LNCaP clone FGC (cell line): ENCODE data around the gene TYSND1.

ENCODE experiments used
- DNase-seq: peaks from one replicate; pipeline ENCODE4 v3.0.0-alpha.2; 2011; ENCODE audit warnings: low read depth
- H3K4me3 ChIP-seq: 2 replicates; pipeline ENCODE4 v1.5.1; 2011; ENCODE audit warnings: mild to moderate bottlenecking, low read depth, low read length, control low read depth
- TF ChIP-seq, protein P1 (sequence below): IDR thresholded peaks from 2 replicates; pipeline ENCODE4 v1.5.1; 2012; ENCODE audit warnings: mild to moderate bottlenecking; ENCODE audit not compliant: control insufficient read depth, insufficient read depth; ENCODE audit errors: extremely low read depth

The TYSND1 gene

DNA sequence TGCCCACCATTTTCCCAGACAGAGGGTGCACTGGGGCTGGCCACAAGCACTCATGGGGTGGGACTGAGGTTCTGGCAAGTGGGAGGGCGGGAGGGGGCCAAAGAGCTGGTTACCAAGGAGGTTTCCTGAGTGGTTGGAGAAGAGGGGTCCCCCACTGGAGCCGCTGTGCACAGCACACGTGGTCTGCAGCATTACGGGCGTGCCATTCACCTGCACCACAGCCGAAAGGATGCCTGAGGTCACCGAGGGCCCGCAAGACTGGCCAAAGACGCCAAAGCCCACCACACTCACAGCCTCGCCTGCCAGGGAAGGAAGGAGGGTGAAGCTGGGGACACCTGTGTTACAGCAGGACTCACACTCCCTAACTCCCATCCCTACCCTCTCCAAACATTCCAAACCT, 3.9 kb downstream of the TYSND1 start:
- DNase-seq: no peak
- TF ChIP-seq, protein P1, sequence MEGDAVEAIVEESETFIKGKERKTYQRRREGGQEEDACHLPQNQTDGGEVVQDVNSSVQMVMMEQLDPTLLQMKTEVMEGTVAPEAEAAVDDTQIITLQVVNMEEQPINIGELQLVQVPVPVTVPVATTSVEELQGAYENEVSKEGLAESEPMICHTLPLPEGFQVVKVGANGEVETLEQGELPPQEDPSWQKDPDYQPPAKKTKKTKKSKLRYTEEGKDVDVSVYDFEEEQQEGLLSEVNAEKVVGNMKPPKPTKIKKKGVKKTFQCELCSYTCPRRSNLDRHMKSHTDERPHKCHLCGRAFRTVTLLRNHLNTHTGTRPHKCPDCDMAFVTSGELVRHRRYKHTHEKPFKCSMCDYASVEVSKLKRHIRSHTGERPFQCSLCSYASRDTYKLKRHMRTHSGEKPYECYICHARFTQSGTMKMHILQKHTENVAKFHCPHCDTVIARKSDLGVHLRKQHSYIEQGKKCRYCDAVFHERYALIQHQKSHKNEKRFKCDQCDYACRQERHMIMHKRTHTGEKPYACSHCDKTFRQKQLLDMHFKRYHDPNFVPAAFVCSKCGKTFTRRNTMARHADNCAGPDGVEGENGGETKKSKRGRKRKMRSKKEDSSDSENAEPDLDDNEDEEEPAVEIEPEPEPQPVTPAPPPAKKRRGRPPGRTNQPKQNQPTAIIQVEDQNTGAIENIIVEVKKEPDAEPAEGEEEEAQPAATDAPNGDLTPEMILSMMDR: no peak
- no peak overlapping the region for H3K4me3 ChIP-seq

- H3K4me3 ChIP-seq: no peak overlapping the region
- TF ChIP-seq, protein P1: no peak
- no peak for DNase-seq
Observed at GRCh38 chr10:70140297-70140696, 6.2 kb downstream of the TYSND1 start.

DNA sequence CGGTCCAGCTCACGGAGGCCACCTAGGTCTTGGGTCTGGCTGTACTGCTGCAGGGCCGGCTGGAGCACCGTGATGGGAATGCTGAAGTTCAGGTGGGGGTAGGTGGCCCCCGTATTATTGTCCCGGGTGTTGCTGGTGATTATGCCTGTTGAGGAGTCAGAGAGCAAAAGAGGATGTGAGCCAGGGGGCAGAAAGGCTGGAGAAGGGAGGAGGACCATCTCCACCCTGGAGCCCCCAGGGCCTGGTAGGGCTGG, 6.6 kb downstream of the TYSND1 start:
- H3K4me3 ChIP-seq: no peak overlapping the region
- TF ChIP-seq, protein P1: no peak
- DNase-seq: no peak

DNA sequence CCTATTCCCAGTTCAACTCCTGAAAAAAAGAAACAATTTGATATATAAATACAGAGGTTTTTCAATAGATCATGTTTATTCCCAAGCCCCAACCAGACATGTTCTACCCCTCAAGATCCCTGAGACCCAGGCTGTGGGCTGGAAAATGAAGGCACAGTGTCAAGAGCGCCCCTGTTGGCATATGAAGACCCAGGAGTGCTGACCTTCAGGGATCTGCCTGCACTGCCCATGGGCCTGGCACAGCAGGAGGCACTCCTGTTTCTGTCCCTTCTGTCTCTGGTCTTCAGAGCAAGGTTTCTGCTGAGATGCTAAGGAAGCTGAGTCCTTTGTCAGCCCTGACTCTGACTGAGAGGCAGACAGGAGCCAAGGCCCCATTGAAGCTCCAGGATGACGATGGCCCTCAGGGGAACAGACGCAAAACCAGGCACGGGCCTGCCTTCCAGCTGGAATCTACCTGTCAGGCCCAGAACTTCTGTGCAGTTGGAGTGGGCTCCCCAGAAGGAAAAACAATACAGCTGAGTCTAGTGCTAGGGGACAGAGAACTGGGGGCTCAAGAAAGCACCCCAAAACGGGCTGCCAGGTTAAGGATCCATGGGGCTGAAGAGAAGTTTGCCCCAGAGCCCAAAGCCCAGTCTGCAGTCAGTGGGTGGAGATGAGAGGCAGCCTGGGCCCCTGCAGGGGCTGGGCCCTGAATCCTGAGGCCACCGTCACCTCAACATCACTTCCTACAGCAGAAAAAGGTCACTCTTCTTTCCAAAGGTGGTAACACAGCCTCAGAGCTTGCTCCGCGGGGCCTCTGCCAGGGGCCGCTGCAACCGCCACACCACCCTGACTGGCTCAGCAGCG, 7.1 kb downstream of the TYSND1 start:
- TF ChIP-seq, protein P1: no peak
- no peak overlapping the region for H3K4me3 ChIP-seq
- DNase-seq: no peak

DNA sequence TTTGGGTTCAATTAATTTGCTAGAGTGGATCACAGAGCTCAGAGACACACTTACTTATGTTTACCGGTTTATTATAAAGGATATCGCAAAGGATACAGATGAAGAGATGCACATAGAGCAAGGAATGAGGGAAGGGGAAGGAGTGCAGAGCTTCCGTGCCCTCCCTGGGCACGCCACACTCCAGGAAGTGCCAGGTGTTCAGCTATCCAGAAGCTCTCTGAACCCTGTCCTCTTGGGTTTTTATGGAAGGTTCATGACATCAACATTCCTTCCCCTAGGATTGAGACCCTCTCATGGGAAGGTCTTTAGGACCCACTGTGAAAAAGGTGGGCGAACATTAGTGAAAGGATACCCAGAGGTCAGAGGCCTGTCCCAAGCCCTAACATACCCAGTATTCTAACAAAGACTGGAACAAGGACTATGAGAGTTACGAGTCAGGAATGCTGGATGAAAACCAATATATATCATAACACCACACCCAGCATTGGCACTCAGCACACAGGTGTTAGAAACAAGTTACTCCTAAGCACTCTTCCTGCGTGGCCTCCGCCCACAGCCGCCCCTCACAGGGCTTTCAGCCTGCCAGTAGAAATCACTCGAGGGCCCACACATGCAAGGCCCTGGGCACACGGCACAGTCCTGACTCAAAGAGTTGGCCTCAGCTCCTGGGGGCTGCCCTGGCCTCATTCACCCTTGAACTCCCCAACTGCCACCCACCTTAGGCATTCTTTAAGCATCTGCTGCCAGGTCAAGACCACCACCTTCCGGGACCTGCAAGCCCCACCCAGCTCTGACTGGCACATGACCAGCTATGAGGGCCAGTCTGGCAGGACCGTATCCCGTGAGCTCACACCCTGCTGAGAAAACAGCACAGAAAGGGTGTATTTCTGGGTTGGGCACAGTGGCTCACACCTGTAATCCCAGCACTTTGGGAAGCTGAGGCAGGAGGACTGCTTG, 8.3 kb downstream of the TYSND1 start:
- TF ChIP-seq, protein P1: no peak
- DNase-seq: no peak
- H3K4me3 ChIP-seq: no peak overlapping the region

- H3K4me3 ChIP-seq: no peak overlapping the region
- DNase-seq: no peak
- TF ChIP-seq, protein P1: no peak
Observed at GRCh38 chr10:70137135-70137534, 9.4 kb downstream of the TYSND1 start.
